ENCODE measurements around the gene HOXA4. TPM values are rescaled to one million over a fixed set of nuclear protein-coding genes. Genes with fewer than 3 reads are reported as not detected.

HOXA4 gene
- total RNA-seq, 2 donors from 2014 or later = 0.59 to 1.2 TPM

- TF ChIP-seq CTCF (IDR thresholded peaks at IDR 0.05) = no peak
- no peaks in the 10 kb centered on the region for H3K36me3 ChIP-seq
- peaks cover 0 to 66% of the 10 kb centered on the region in 2 donors for H3K4me1 ChIP-seq
- peak within 1 kb of the TSS in 1 of 2 donors; percentile 30 for H3K4me3 ChIP-seq
- no peaks in the 10 kb centered on the region for H3K9me3 ChIP-seq
- no peak within 1 kb of the TSS for H3K27ac ChIP-seq
- H3K27me3 ChIP-seq = peaks cover 64 to 96% of the 10 kb centered on the region in 2 donors
- no peak for DNase-seq (ENCODE audit: low spot score)
These were observed 21.6 kb upstream of the HOXA4 start, which contains the start of gene HOXA3 for GRCh38 chr7:27151931-27152815. TSS of gene HOXA3 (minus strand) at chr7:27152583. CDS start at chr7:27110640, 41,943 bp downstream.

GRCh38 chr7:27151341-27151930 is 20.9 kb upstream of the HOXA4 start:
- no peak for DNase-seq (ENCODE audit: low spot score)
- Histone ChIP-seq H3K9me3 (no peaks in the 10 kb centered on the region), H3K4me3 (peak overlapping the region in 1 of 2 donors; percentile 30), H3K27ac (no peak overlapping the region), H3K36me3 (no peaks in the 10 kb centered on the region), H3K4me1 (peaks cover 0 to 63% of the 10 kb centered on the region in 2 donors), H3K27me3 (peaks cover 59 to 97% of the 10 kb centered on the region in 2 donors)
- no peak for TF ChIP-seq CTCF (IDR thresholded peaks at IDR 0.05)

- H3K9me3 ChIP-seq = no peaks in the 10 kb centered on the region
- peaks cover 55 to 97% of the 10 kb centered on the region in 2 donors for H3K27me3 ChIP-seq
- no peaks in the 10 kb centered on the region for H3K36me3 ChIP-seq
- H3K4me1 ChIP-seq = peaks cover 0 to 56% of the 10 kb centered on the region in 2 donors
- TF ChIP-seq CTCF (IDR thresholded peaks at IDR 0.05) = peak; percentile 82 to 91
- no peak overlapping the region for H3K27ac ChIP-seq
- no peak for DNase-seq (ENCODE audit: low spot score)
- peak overlapping the region in 1 of 2 donors; percentile 30 for H3K4me3 ChIP-seq
These were observed 20.2 kb upstream of the HOXA4 start for GRCh38 chr7:27150568-27151340.

- Histone ChIP-seq H3K36me3 (no peaks in the 10 kb centered on the region), H3K9me3 (no peaks in the 10 kb centered on the region), H3K27me3 (peaks cover 53 to 97% of the 10 kb centered on the region in 2 donors), H3K27ac (no peak overlapping the region), H3K4me3 (no peak overlapping the region), H3K4me1 (peaks cover 0 to 56% of the 10 kb centered on the region in 2 donors)
- no peak for DNase-seq (ENCODE audit: low spot score)
- TF ChIP-seq CTCF (IDR thresholded peaks at IDR 0.05) = no peak
These were observed 19.4 kb upstream of the HOXA4 start for GRCh38 chr7:27149842-27150567.
